ENCODE results near the gene SLC22A31.

The SLC22A31 gene

GRCh38 chr16:89164847-89165680 lies 35.3 kb downstream of the SLC22A31 start:
- Histone ChIP-seq H3K4me1 (ENCODE audit: control extremely low read depth in 1 of 4, control insufficient read depth in 4 of 4, insufficient read depth in 4 of 4, low read length in 3 of 4) (peaks cover 0 to 10% (median 7%) of the 10 kb centered on the region in 4 experiments), H3K4me3 (ENCODE audit: control insufficient read depth in 1 of 7, extremely low read depth in 1 of 7, insufficient read depth in 4 of 7, low read depth in 2 of 7, low read length in 6 of 7) (no peak overlapping the region), H3K36me3 (ENCODE audit: control insufficient read depth in 4 of 4, insufficient read depth in 4 of 4, low read length in 3 of 4) (no peaks in the 10 kb centered on the region), H3K9me3 (ENCODE audit: control extremely low read depth in 1 of 5, control insufficient read depth in 4 of 5, insufficient read depth in 2 of 5, low read depth in 1 of 5, low read length in 4 of 5) (no peaks in the 10 kb centered on the region), H3K27ac (ENCODE audit: insufficient read depth in 1 of 2, low read depth in 1 of 2, low read length in 2 of 2, poor library complexity in 1 of 2, severe bottlenecking in 2 of 2) (no peak overlapping the region), H3K27me3 (replicated peaks in 2 of 5; ENCODE audit: control insufficient read depth in 4 of 5, insufficient read depth in 5 of 5, low read length in 4 of 5) (peaks cover 0 to 9% (median 1%) of the 10 kb centered on the region in 5 experiments)
- ChIA-PET POLR2A (no interaction called here), CTCF (interaction anchor here (1.7 kb wide), 1 partner anchor 9 kb away, joined by 5 read pairs; no protein-coding TSS in a partner anchor)
- no peak for DNase-seq
- 100% methylated on average over 9 of the region's 20 CpGs for WGBS (ENCODE audit: insufficient coverage)

GRCh38 chr16:89164436-89164835 lies 35.9 kb downstream of the SLC22A31 start:
- H3K4me1 ChIP-seq (ENCODE audit: control extremely low read depth in 1 of 4, control insufficient read depth in 4 of 4, insufficient read depth in 4 of 4, low read length in 3 of 4), result peaks cover 0 to 10% (median 7%) of the 10 kb centered on the region in 4 experiments
- H3K27me3 ChIP-seq (replicated peaks in 2 of 5; ENCODE audit: control insufficient read depth in 4 of 5, insufficient read depth in 5 of 5, low read length in 4 of 5), result peaks cover 0 to 3% (median 0%) of the 10 kb centered on the region in 5 experiments
- ChIA-PET POLR2A (interaction anchor here (0.5 to 0.7 kb wide), 2 partner anchors 9 to 62 kb away, joined by 3 read pairs; no protein-coding TSS in a partner anchor), CTCF (interaction anchor here (1.7 kb wide), 1 partner anchor 8 kb away, joined by 5 read pairs; no protein-coding TSS in a partner anchor)
- no peaks in the 10 kb centered on the region for H3K9me3 ChIP-seq (ENCODE audit: control extremely low read depth in 1 of 5, control insufficient read depth in 4 of 5, insufficient read depth in 2 of 5, low read depth in 1 of 5, low read length in 4 of 5)
- no peak overlapping the region for H3K27ac ChIP-seq (ENCODE audit: insufficient read depth in 1 of 2, low read depth in 1 of 2, low read length in 2 of 2, poor library complexity in 1 of 2, severe bottlenecking in 2 of 2)
- no peak overlapping the region for H3K4me3 ChIP-seq (ENCODE audit: control insufficient read depth in 1 of 7, extremely low read depth in 1 of 7, insufficient read depth in 4 of 7, low read depth in 2 of 7, low read length in 6 of 7)
- WGBS (ENCODE audit: insufficient coverage), result 96% methylated on average over 15 of the region's 15 CpGs
- H3K36me3 ChIP-seq (ENCODE audit: control insufficient read depth in 4 of 4, insufficient read depth in 4 of 4, low read length in 3 of 4), result no peaks in the 10 kb centered on the region
- DNase-seq, result no peak

- Histone ChIP-seq H3K4me3 (ENCODE audit: control insufficient read depth in 1 of 7, extremely low read depth in 1 of 7, insufficient read depth in 4 of 7, low read depth in 2 of 7, low read length in 6 of 7) (no peak overlapping the region), H3K9me3 (ENCODE audit: control extremely low read depth in 1 of 5, control insufficient read depth in 4 of 5, insufficient read depth in 2 of 5, low read depth in 1 of 5, low read length in 4 of 5) (no peaks in the 10 kb centered on the region), H3K27ac (ENCODE audit: insufficient read depth in 1 of 2, low read depth in 1 of 2, low read length in 2 of 2, poor library complexity in 1 of 2, severe bottlenecking in 2 of 2) (no peak overlapping the region), H3K4me1 (ENCODE audit: control extremely low read depth in 1 of 4, control insufficient read depth in 4 of 4, insufficient read depth in 4 of 4, low read length in 3 of 4) (peaks cover 0 to 10% (median 7%) of the 10 kb centered on the region in 4 experiments), H3K27me3 (replicated peaks in 2 of 5; ENCODE audit: control insufficient read depth in 4 of 5, insufficient read depth in 5 of 5, low read length in 4 of 5) (no peaks in the 10 kb centered on the region), H3K36me3 (ENCODE audit: control insufficient read depth in 4 of 4, insufficient read depth in 4 of 4, low read length in 3 of 4) (no peaks in the 10 kb centered on the region)
- no peak for DNase-seq
- ChIA-PET POLR2A (no interaction called here), CTCF (no interaction called here)
- WGBS (ENCODE audit: insufficient coverage), result 97% methylated on average over 5 of the region's 9 CpGs
Measured at GRCh38 chr16:89163297-89163696, 37.0 kb downstream of the SLC22A31 start.

- Histone ChIP-seq H3K27ac (ENCODE audit: insufficient read depth in 1 of 2, low read depth in 1 of 2, low read length in 2 of 2, poor library complexity in 1 of 2, severe bottlenecking in 2 of 2) (no peak overlapping the region), H3K9me3 (ENCODE audit: control extremely low read depth in 1 of 5, control insufficient read depth in 4 of 5, insufficient read depth in 2 of 5, low read depth in 1 of 5, low read length in 4 of 5) (no peaks in the 10 kb centered on the region), H3K4me1 (ENCODE audit: control extremely low read depth in 1 of 4, control insufficient read depth in 4 of 4, insufficient read depth in 4 of 4, low read length in 3 of 4) (peaks cover 0 to 10% (median 5%) of the 10 kb centered on the region in 4 experiments), H3K27me3 (replicated peaks in 2 of 5; ENCODE audit: control insufficient read depth in 4 of 5, insufficient read depth in 5 of 5, low read length in 4 of 5) (no peaks in the 10 kb centered on the region), H3K4me3 (ENCODE audit: control insufficient read depth in 1 of 7, extremely low read depth in 1 of 7, insufficient read depth in 4 of 7, low read depth in 2 of 7, low read length in 6 of 7) (no peak overlapping the region), H3K36me3 (ENCODE audit: control insufficient read depth in 4 of 4, insufficient read depth in 4 of 4, low read length in 3 of 4) (no peaks in the 10 kb centered on the region)
- POLR2A ChIA-PET, result no interaction called here
- no peak for DNase-seq
- WGBS (ENCODE audit: insufficient coverage), result 94% methylated on average over 33 of the region's 40 CpGs
- CTCF ChIA-PET, result no interaction called here
Measured at GRCh38 chr16:89161763-89162713, 38.3 kb downstream of the SLC22A31 start.

GRCh38 chr16:89160977-89161701 lies 39.2 kb downstream of the SLC22A31 start:
- H3K4me3 ChIP-seq (ENCODE audit: control insufficient read depth in 1 of 7, extremely low read depth in 1 of 7, insufficient read depth in 4 of 7, low read depth in 2 of 7, low read length in 6 of 7), result no peak overlapping the region
- CTCF ChIA-PET, result interaction anchor here (1.3 kb wide), 1 partner anchor 336 kb away, joined by 3 read pairs; no protein-coding TSS in a partner anchor
- POLR2A ChIA-PET, result no interaction called here
- no peak overlapping the region for H3K27ac ChIP-seq (ENCODE audit: insufficient read depth in 1 of 2, low read depth in 1 of 2, low read length in 2 of 2, poor library complexity in 1 of 2, severe bottlenecking in 2 of 2)
- 94% methylated on average over 29 of the region's 29 CpGs for WGBS (ENCODE audit: insufficient coverage)
- H3K27me3 ChIP-seq (replicated peaks in 2 of 5; ENCODE audit: control insufficient read depth in 4 of 5, insufficient read depth in 5 of 5, low read length in 4 of 5), result no peaks in the 10 kb centered on the region
- DNase-seq, result no peak
- no peaks in the 10 kb centered on the region for H3K9me3 ChIP-seq (ENCODE audit: control extremely low read depth in 1 of 5, control insufficient read depth in 4 of 5, insufficient read depth in 2 of 5, low read depth in 1 of 5, low read length in 4 of 5)
- no peaks in the 10 kb centered on the region for H3K36me3 ChIP-seq (ENCODE audit: control insufficient read depth in 4 of 4, insufficient read depth in 4 of 4, low read length in 3 of 4)
- H3K4me1 ChIP-seq (ENCODE audit: control extremely low read depth in 1 of 4, control insufficient read depth in 4 of 4, insufficient read depth in 4 of 4, low read length in 3 of 4), result peaks cover 0 to 18% (median 10%) of the 10 kb centered on the region in 4 experiments

GRCh38 chr16:89159850-89160354 lies 40.4 kb downstream of the SLC22A31 start:
- DNase-seq, result no peak
- Histone ChIP-seq H3K4me1 (ENCODE audit: control extremely low read depth in 1 of 4, control insufficient read depth in 4 of 4, insufficient read depth in 4 of 4, low read length in 3 of 4) (peaks cover 0 to 27% (median 16%) of the 10 kb centered on the region in 4 experiments), H3K4me3 (ENCODE audit: control insufficient read depth in 1 of 7, extremely low read depth in 1 of 7, insufficient read depth in 4 of 7, low read depth in 2 of 7, low read length in 6 of 7) (no peak overlapping the region), H3K27me3 (replicated peaks in 2 of 5; ENCODE audit: control insufficient read depth in 4 of 5, insufficient read depth in 5 of 5, low read length in 4 of 5) (no peaks in the 10 kb centered on the region), H3K36me3 (ENCODE audit: control insufficient read depth in 4 of 4, insufficient read depth in 4 of 4, low read length in 3 of 4) (no peaks in the 10 kb centered on the region), H3K27ac (ENCODE audit: insufficient read depth in 1 of 2, low read depth in 1 of 2, low read length in 2 of 2, poor library complexity in 1 of 2, severe bottlenecking in 2 of 2) (no peak overlapping the region), H3K9me3 (ENCODE audit: control extremely low read depth in 1 of 5, control insufficient read depth in 4 of 5, insufficient read depth in 2 of 5, low read depth in 1 of 5, low read length in 4 of 5) (no peaks in the 10 kb centered on the region)
- ChIA-PET CTCF (interaction anchor here (1.3 kb wide), 1 partner anchor 335 kb away, joined by 3 read pairs; no protein-coding TSS in a partner anchor), POLR2A (no interaction called here)
- 92% methylated on average over 18 of the region's 20 CpGs for WGBS (ENCODE audit: insufficient coverage)

Data from common myeloid progenitor, CD34-positive (primary cell).